ENCODE measurements around the gene VTCN1. TPM values are rescaled to one million over a fixed set of nuclear protein-coding genes. Genes with fewer than 3 reads are reported as not detected.
A peak's percentile ranks its signal among the peaks of the same experiment; 100 is the strongest.

Gene VTCN1
- total RNA-seq, 1 donor from 2014 or later = not detected

DNA sequence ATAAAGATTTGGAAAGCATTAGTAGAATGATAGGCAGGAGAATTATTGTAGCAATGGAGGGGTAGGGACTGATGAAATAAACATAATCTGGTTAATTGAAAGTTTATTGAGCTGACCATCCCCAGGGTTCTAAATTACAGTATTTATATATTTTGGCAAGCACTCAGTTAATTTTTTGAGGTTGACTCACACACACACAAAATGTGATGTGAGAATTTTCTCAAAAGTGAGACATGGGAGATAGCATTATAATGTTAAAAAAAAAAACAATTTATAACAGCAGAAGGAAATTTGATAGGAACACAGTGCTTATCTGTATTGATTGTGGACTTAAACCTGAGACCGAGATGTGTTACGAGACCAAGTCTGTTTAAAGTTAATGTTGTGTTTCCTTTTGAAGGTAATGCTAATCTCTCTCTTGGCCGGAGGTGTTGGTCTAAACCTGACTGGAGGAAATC, 113.7 kb downstream of the VTCN1 start:
- Histone ChIP-seq H3K36me3 (ENCODE audit: control insufficient read depth in 3 of 3, insufficient read depth in 3 of 3, low read length in 3 of 3) (peaks cover 0 to 7% (median 2%) of the 10 kb centered on the region in 3 donors), H3K4me1 (ENCODE audit: control insufficient read depth in 3 of 3, insufficient read depth in 3 of 3, low read length in 3 of 3) (peaks cover 24 to 34% (median 28%) of the 10 kb centered on the region in 3 donors), H3K4me3 (ENCODE audit: low read length in 3 of 3) (no peak overlapping the region), H3K27ac (ENCODE audit: low read depth, low read length) (no peak overlapping the region), H3K9me3 (ENCODE audit: control insufficient read depth in 3 of 3, low read length in 3 of 3) (no peaks in the 10 kb centered on the region), H3K9ac (ENCODE audit: low read depth in 1 of 3, low read length in 3 of 3) (no peak overlapping the region), H3K27me3 (ENCODE audit: control insufficient read depth in 3 of 3, insufficient read depth in 3 of 3, low read length in 3 of 3) (no peaks in the 10 kb centered on the region)

DNA sequence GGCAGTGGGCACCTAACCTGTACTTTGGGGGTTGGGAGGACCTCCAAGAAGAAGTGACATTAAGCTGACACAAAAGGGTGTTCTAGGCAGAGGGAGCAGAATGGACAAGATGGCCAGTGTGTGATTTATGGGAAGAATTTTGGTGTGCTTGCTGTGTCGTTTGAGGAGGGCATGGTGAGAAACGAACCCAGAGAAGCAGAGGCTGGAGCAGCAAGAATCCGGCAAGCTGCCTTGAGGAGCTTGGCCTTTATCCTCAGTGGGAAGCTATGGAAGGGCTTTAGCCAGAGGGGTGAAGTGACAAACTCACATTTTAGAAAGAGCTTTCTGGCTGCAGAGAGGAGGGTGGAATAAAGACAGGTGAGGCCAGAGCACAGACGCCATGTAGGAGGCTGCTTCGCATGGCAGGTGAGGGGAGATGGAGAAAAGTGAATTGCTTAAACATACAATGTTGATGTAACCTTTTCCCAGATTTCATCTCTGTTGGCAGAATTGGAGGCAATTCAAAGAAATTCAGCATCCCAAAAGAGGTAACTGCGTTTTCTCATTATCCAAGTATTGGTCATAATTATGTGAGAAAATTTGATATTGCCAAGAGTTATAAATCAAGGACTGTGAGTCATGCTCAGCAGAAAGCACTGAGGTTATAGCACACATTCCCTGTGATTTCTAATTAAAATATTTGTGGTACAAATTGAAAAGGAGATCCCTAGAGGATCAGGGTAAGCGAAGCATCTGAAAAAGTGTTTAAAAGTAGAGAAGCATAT, 115.7 kb downstream of the VTCN1 start:
- peaks cover 0 to 4% (median 0%) of the 10 kb centered on the region in 3 donors for H3K36me3 ChIP-seq (ENCODE audit: control insufficient read depth in 3 of 3, insufficient read depth in 3 of 3, low read length in 3 of 3)
- H3K4me3 ChIP-seq (ENCODE audit: low read length in 3 of 3) = no peak overlapping the region
- H3K9me3 ChIP-seq (ENCODE audit: control insufficient read depth in 3 of 3, low read length in 3 of 3) = no peaks in the 10 kb centered on the region
- no peaks in the 10 kb centered on the region for H3K27me3 ChIP-seq (ENCODE audit: control insufficient read depth in 3 of 3, insufficient read depth in 3 of 3, low read length in 3 of 3)
- no peak overlapping the region for H3K9ac ChIP-seq (ENCODE audit: low read depth in 1 of 3, low read length in 3 of 3)
- H3K27ac ChIP-seq (ENCODE audit: low read depth, low read length) = peak overlapping the region; percentile 87
- H3K4me1 ChIP-seq (ENCODE audit: control insufficient read depth in 3 of 3, insufficient read depth in 3 of 3, low read length in 3 of 3) = peaks cover 24 to 34% (median 28%) of the 10 kb centered on the region in 3 donors

GRCh38 chr1:117093870-117094621, 116.7 kb downstream of the VTCN1 start:
- peak overlapping the region in 1 of 3 donors; percentile 47 for H3K9ac ChIP-seq (ENCODE audit: low read depth in 1 of 3, low read length in 3 of 3)
- no peaks in the 10 kb centered on the region for H3K27me3 ChIP-seq (ENCODE audit: control insufficient read depth in 3 of 3, insufficient read depth in 3 of 3, low read length in 3 of 3)
- H3K27ac ChIP-seq (ENCODE audit: low read depth, low read length) = peak overlapping the region; percentile 87
- no peaks in the 10 kb centered on the region for H3K36me3 ChIP-seq (ENCODE audit: control insufficient read depth in 3 of 3, insufficient read depth in 3 of 3, low read length in 3 of 3)
- H3K4me3 ChIP-seq (ENCODE audit: low read length in 3 of 3) = no peak overlapping the region
- H3K4me1 ChIP-seq (ENCODE audit: control insufficient read depth in 3 of 3, insufficient read depth in 3 of 3, low read length in 3 of 3) = peaks cover 24 to 34% (median 28%) of the 10 kb centered on the region in 3 donors
- H3K9me3 ChIP-seq (ENCODE audit: control insufficient read depth in 3 of 3, low read length in 3 of 3) = no peaks in the 10 kb centered on the region

Small RNAs within 50 kb of the gene (small RNA-seq; reads per million reads assigned to genes)
- 1.4 reads per million, percentile 82 among the genes with 10 or more reads in this experiment for gene MIR942
- not detected for gene RF00017

Other genes starting within 250 kb of the VTCN1 start
- gene CD101, start 209.2 kb downstream of the VTCN1 start, total RNA-seq = 2.1 TPM
- gene TTF2, start 150.6 kb downstream of the VTCN1 start, total RNA-seq = 3.7 TPM
- 7.3 TPM for gene TRIM45, start 89.2 kb downstream of the VTCN1 start, total RNA-seq
- 45.4 TPM for gene MAN1A2, start 156.5 kb upstream of the VTCN1 start, total RNA-seq

Measured in skeletal muscle tissue (tissue), 5 donors.